Nephron (organoid): ENCODE measurements around the gene FIGNL1.

Experiments
- H3K27ac Mint-ChIP-seq, 3 experiments: 2 replicates each; pipeline ENCODE4 v1.8.0; 2020; ENCODE audit warnings: mixed read lengths in 3 of 3, mild to moderate bottlenecking in 2 of 3, moderate library complexity in 1 of 3
- H3K27me3 Mint-ChIP-seq: 2 replicates; pipeline ENCODE4 v1.8.0; 2021; ENCODE audit warnings: low read depth, mild to moderate bottlenecking, moderate library complexity, mixed read lengths
- H3K36me3 Mint-ChIP-seq: 2 replicates; pipeline ENCODE4 v1.8.0; 2020; ENCODE audit warnings: low read depth, mixed read lengths
- H3K4me1 Mint-ChIP-seq: 2 replicates; pipeline ENCODE4 v1.8.0; 2020; ENCODE audit warnings: mixed read lengths
- H3K4me3 Mint-ChIP-seq, 3 experiments: 2 replicates each; pipeline ENCODE4 v1.8.0; 2020; ENCODE audit warnings: mild to moderate bottlenecking in 3 of 3, mixed read lengths in 3 of 3, moderate library complexity in 2 of 3
- H3K9me3 Mint-ChIP-seq: 2 replicates; pipeline ENCODE4 v1.8.0; 2020; ENCODE audit warnings: mixed read lengths
- TF ChIP-seq, protein P1 (sequence below), 3 experiments: fragments of 200-600 bp; sonication (generic); IDR thresholded peaks; one replicate each; pipeline ENCODE4 v1.5.0; 2021; ENCODE audit warnings: antibody characterized with exemption in 3 of 3; ENCODE audit not compliant: unreplicated experiment in 3 of 3

FIGNL1 gene

DNA sequence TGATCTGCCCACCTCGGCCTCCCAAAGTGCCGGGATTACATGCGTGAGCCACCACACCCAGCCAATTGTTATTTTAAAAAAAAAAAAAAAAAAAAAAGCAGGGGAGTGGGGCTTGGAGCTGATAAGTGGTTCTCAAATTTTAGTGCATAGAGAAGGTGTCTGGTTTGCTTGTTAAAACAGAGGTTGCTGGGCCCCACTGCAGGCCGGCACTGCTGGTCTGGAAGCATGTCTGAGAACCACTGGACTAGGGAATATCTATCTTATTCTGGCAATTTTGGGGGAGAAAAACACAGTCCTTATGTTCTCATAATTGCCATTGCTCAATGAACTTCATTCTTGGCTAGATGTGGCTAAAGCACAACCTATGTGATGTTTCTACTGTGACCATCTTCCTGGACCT is 19.0 kb upstream of the FIGNL1 start:
- Mint-ChIP-seq H3K4me1 (peaks cover 17% of the 10 kb centered on the region), H3K9me3 (peaks cover 2% of the 10 kb centered on the region), H3K36me3 (no peaks in the 10 kb centered on the region), H3K4me3 (no peak overlapping the region), H3K27me3 (peaks cover 14% of the 10 kb centered on the region), H3K27ac (no peak overlapping the region)
- TF ChIP-seq, protein P1, sequence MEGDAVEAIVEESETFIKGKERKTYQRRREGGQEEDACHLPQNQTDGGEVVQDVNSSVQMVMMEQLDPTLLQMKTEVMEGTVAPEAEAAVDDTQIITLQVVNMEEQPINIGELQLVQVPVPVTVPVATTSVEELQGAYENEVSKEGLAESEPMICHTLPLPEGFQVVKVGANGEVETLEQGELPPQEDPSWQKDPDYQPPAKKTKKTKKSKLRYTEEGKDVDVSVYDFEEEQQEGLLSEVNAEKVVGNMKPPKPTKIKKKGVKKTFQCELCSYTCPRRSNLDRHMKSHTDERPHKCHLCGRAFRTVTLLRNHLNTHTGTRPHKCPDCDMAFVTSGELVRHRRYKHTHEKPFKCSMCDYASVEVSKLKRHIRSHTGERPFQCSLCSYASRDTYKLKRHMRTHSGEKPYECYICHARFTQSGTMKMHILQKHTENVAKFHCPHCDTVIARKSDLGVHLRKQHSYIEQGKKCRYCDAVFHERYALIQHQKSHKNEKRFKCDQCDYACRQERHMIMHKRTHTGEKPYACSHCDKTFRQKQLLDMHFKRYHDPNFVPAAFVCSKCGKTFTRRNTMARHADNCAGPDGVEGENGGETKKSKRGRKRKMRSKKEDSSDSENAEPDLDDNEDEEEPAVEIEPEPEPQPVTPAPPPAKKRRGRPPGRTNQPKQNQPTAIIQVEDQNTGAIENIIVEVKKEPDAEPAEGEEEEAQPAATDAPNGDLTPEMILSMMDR (IDR thresholded peaks at IDR 0.05; ENCODE audit: unreplicated experiment in 3 of 3), result no peak

- H3K27me3 Mint-ChIP-seq, result peaks cover 16% of the 10 kb centered on the region
- H3K4me3 Mint-ChIP-seq, result no peak overlapping the region
- H3K4me1 Mint-ChIP-seq, result peaks cover 17% of the 10 kb centered on the region
- H3K27ac Mint-ChIP-seq, result no peak overlapping the region
- H3K36me3 Mint-ChIP-seq, result no peaks in the 10 kb centered on the region
- TF ChIP-seq, protein P1 (IDR thresholded peaks at IDR 0.05; ENCODE audit: unreplicated experiment in 3 of 3), result peak; percentile 86 to 94 (median 93)
- peaks cover 2% of the 10 kb centered on the region for H3K9me3 Mint-ChIP-seq
Measured at GRCh38 chr7:50467817-50468610, 17.9 kb upstream of the FIGNL1 start.

GRCh38 chr7:50466815-50467585 is 16.9 kb upstream of the FIGNL1 start:
- Mint-ChIP-seq H3K27ac (peak overlapping the region in 1 of 3 experiments; percentile 67), H3K36me3 (peaks cover 3% of the 10 kb centered on the region), H3K4me1 (peaks cover 17% of the 10 kb centered on the region), H3K27me3 (peaks cover 17% of the 10 kb centered on the region), H3K9me3 (peaks cover 2% of the 10 kb centered on the region), H3K4me3 (no peak overlapping the region)
- TF ChIP-seq, protein P1 (IDR thresholded peaks at IDR 0.05; ENCODE audit: unreplicated experiment in 3 of 3), result no peak

- Mint-ChIP-seq H3K4me1 (peaks cover 13% of the 10 kb centered on the region), H3K27me3 (peaks cover 14% of the 10 kb centered on the region), H3K36me3 (peaks cover 15% of the 10 kb centered on the region), H3K4me3 (no peak overlapping the region), H3K9me3 (peaks cover 8% of the 10 kb centered on the region), H3K27ac (no peak overlapping the region)
- TF ChIP-seq, protein P1 (IDR thresholded peaks at IDR 0.05; ENCODE audit: unreplicated experiment in 3 of 3), result no peak
Measured at GRCh38 chr7:50463035-50463434, 12.9 kb upstream of the FIGNL1 start.

DNA sequence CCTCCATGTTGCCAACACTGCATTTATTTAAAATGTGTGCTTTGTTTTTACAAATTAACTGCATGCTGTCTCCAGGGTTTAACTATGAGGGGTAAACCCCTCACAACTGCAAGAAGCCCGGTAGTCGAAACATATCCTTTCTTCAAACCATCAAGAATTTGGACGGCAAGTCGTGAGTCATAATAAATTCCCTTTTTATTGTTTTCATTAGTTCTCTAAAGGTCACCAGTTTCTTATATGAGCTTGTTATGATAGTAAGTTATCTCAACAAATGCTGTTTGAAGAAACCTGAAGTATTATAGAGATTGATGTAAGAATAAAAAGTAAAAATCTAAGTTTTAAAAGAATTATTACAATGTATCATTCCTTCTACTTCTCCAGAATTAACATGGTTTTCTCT is 12.2 kb upstream of the FIGNL1 start:
- TF ChIP-seq, protein P1 (IDR thresholded peaks at IDR 0.05; ENCODE audit: unreplicated experiment in 3 of 3), result no peak
- Mint-ChIP-seq H3K4me3 (no peak overlapping the region), H3K4me1 (peaks cover 7% of the 10 kb centered on the region), H3K9me3 (peaks cover 8% of the 10 kb centered on the region), H3K27me3 (peaks cover 7% of the 10 kb centered on the region), H3K27ac (no peak overlapping the region), H3K36me3 (peaks cover 19% of the 10 kb centered on the region)
